Measurements from ENCODE around the gene PTPN23.

The PTPN23 gene

GRCh38 chr3:47343471-47343971 is 37.3 kb upstream of the PTPN23 start:
- peaks cover 8% of the 10 kb centered on the region for H3F3A ChIP-seq (ENCODE audit: insufficient read depth, low read length)
- no peak overlapping the region for H2AFZ ChIP-seq (ENCODE audit: low read length)
- DNase-seq = no peak
- no peak for TF ChIP-seq EZH2 (optimal IDR thresholded peaks at IDR 0.05; ENCODE audit: low read depth, low read length)
- TF ChIP-seq CTCF (IDR thresholded peaks at IDR 0.05; ENCODE audit: low read length) = no peak
- no peak for TF ChIP-seq EZH2phosphoT487 (IDR thresholded peaks at IDR 0.05; ENCODE audit: low read length)
- H3K27me3 ChIP-seq (replicated peaks; ENCODE audit: insufficient read depth, low read length) = no peaks in the 10 kb centered on the region
- no peak overlapping the region for H3K9ac ChIP-seq (ENCODE audit: low read length)
- no peaks in the 10 kb centered on the region for H3K9me2 ChIP-seq (replicated peaks; ENCODE audit: insufficient read depth, low read length)
- H3K36me3 ChIP-seq (replicated peaks; ENCODE audit: insufficient read depth, low read length) = no peaks in the 10 kb centered on the region; the same call in 1 of the 2 replicates
- H3K4me3 ChIP-seq (ENCODE audit: low read length) = no peak overlapping the region
- no peak overlapping the region for H3K27ac ChIP-seq (ENCODE audit: low read length)
- H3K9me3 ChIP-seq (replicated peaks; ENCODE audit: insufficient read depth, low read length) = no peaks in the 10 kb centered on the region
- no peaks in the 10 kb centered on the region for H4K20me1 ChIP-seq (ENCODE audit: insufficient read depth, low read length)
- no peaks in the 10 kb centered on the region for H3K79me2 ChIP-seq (ENCODE audit: low read length)
- no peak overlapping the region for H3K4me2 ChIP-seq (ENCODE audit: low read depth, low read length)
- H3K4me1 ChIP-seq (ENCODE audit: low read length) = peaks cover 19% of the 10 kb centered on the region

- no peaks in the 10 kb centered on the region for H3K9me3 ChIP-seq (replicated peaks; ENCODE audit: insufficient read depth, low read length)
- no peaks in the 10 kb centered on the region for H3K27me3 ChIP-seq (replicated peaks; ENCODE audit: insufficient read depth, low read length)
- H3K4me2 ChIP-seq (ENCODE audit: low read depth, low read length) = no peak overlapping the region
- DNase-seq = no peak
- H3K4me3 ChIP-seq (ENCODE audit: low read length) = no peak overlapping the region
- no peaks in the 10 kb centered on the region for H3K79me2 ChIP-seq (ENCODE audit: low read length)
- TF ChIP-seq EZH2 (optimal IDR thresholded peaks at IDR 0.05; ENCODE audit: low read depth, low read length) = no peak
- TF ChIP-seq CTCF (IDR thresholded peaks at IDR 0.05; ENCODE audit: low read length) = no peak
- TF ChIP-seq EZH2phosphoT487 (IDR thresholded peaks at IDR 0.05; ENCODE audit: low read length) = no peak
- no peak overlapping the region for H3K27ac ChIP-seq (ENCODE audit: low read length)
- no peaks in the 10 kb centered on the region for H3K9me2 ChIP-seq (replicated peaks; ENCODE audit: insufficient read depth, low read length)
- H2AFZ ChIP-seq (ENCODE audit: low read length) = no peak overlapping the region
- H3K36me3 ChIP-seq (replicated peaks; ENCODE audit: insufficient read depth, low read length) = no peaks in the 10 kb centered on the region
- H4K20me1 ChIP-seq (ENCODE audit: insufficient read depth, low read length) = no peaks in the 10 kb centered on the region
- no peak overlapping the region for H3K9ac ChIP-seq (ENCODE audit: low read length)
- H3F3A ChIP-seq (ENCODE audit: insufficient read depth, low read length) = peaks cover 8% of the 10 kb centered on the region
- H3K4me1 ChIP-seq (ENCODE audit: low read length) = peaks cover 19% of the 10 kb centered on the region
Observed at GRCh38 chr3:47344971-47345370, 35.9 kb upstream of the PTPN23 start.

- peaks cover 19% of the 10 kb centered on the region for H3K4me1 ChIP-seq (ENCODE audit: low read length)
- no peak overlapping the region for H2AFZ ChIP-seq (ENCODE audit: low read length)
- DNase-seq = peak; percentile 41
- H3K9ac ChIP-seq (ENCODE audit: low read length) = no peak overlapping the region
- peak overlapping the region; percentile 31 for H3K4me2 ChIP-seq (ENCODE audit: low read depth, low read length)
- H3K36me3 ChIP-seq (replicated peaks; ENCODE audit: insufficient read depth, low read length) = no peaks in the 10 kb centered on the region
- peaks cover 8% of the 10 kb centered on the region for H3F3A ChIP-seq (ENCODE audit: insufficient read depth, low read length)
- TF ChIP-seq EZH2phosphoT487 (IDR thresholded peaks at IDR 0.05; ENCODE audit: low read length) (no peak), EZH2 (optimal IDR thresholded peaks at IDR 0.05; ENCODE audit: low read depth, low read length) (no peak), CTCF (IDR thresholded peaks at IDR 0.05; ENCODE audit: low read length) (no peak)
- no peaks in the 10 kb centered on the region for H3K9me2 ChIP-seq (replicated peaks; ENCODE audit: insufficient read depth, low read length)
- H3K79me2 ChIP-seq (ENCODE audit: low read length) = no peaks in the 10 kb centered on the region
- H3K4me3 ChIP-seq (ENCODE audit: low read length) = no peak overlapping the region; the same call in 1 of the 2 replicates
- no peaks in the 10 kb centered on the region for H4K20me1 ChIP-seq (ENCODE audit: insufficient read depth, low read length)
- peak overlapping the region; percentile 13; the same call in 1 of the 2 replicates for H3K27ac ChIP-seq (ENCODE audit: low read length)
- H3K27me3 ChIP-seq (replicated peaks; ENCODE audit: insufficient read depth, low read length) = no peaks in the 10 kb centered on the region
- H3K9me3 ChIP-seq (replicated peaks; ENCODE audit: insufficient read depth, low read length) = no peaks in the 10 kb centered on the region
Observed at GRCh38 chr3:47347217-47347801, 33.5 kb upstream of the PTPN23 start.
